Stomach (tissue), 4 donors: ENCODE results near the gene AGPS.

Experiments used
- CTCF ChIP-seq, 7 experiments: fragments of 450-650 bp in 4 of 7; fragments of 200-600 bp in 3 of 7; sonication (generic) in 3 of 7; IDR thresholded peaks; one replicate each; pipeline ENCODE4 v1.5.1; 2016 to 2019; ENCODE audit warnings: antibody characterized with exemption in 7 of 7, control low read depth in 2 of 7, mild to moderate bottlenecking in 1 of 7
- EP300 ChIP-seq: sonication (generic); formaldehyde crosslinking; IDR thresholded peaks from one replicate; pipeline ENCODE4 v1.6.1; 2017; ENCODE audit warnings: antibody characterized with exemption

- TF ChIP-seq EP300 (no peak), CTCF (IDR thresholded peaks at IDR 0.05) (no peak)
Measured at GRCh38 chr2:177528351-177528933, 135.9 kb downstream of the AGPS start.
